Spleen (tissue), 11 donors: ENCODE data around the gene EGLN2. TPM values are rescaled to one million over a fixed set of nuclear protein-coding genes. Genes with fewer than 3 reads are reported as not detected.
A peak's percentile ranks its signal among the peaks of the same experiment; 100 is the strongest.

Experiments used
- DNase-seq: peaks from one replicate; pipeline ENCODE4 v3.0.0-alpha.2; 2020
- H3K27ac ChIP-seq, 8 donors: fragments of 200-600 bp; sonication (generic) in 7 of 8; 1 replicate in 4 of 8; 2 replicates in 4 of 8; pipeline versions ENCODE4 v1.5.0 to v1.8.0; 2016 to 2021; ENCODE audit warnings: inconsistent platforms in 4 of 8, mild to moderate bottlenecking in 4 of 8, moderate library complexity in 1 of 8
- H3K27me3 ChIP-seq, 7 donors: fragments of 200-600 bp; sonication (generic) in 6 of 7; replicated peaks in 1 of 7; 1 replicate in 4 of 7; 2 replicates in 3 of 7; pipeline versions ENCODE4 v1.5.0 to v1.8.0; 2016 to 2021; ENCODE audit warnings: inconsistent platforms in 3 of 7, mild to moderate bottlenecking in 1 of 7
- H3K36me3 ChIP-seq, 6 donors: fragments of 200-600 bp; sonication (generic) in 5 of 6; 1 replicate in 4 of 6; 2 replicates in 2 of 6; pipeline versions ENCODE4 v1.5.0 to v1.8.0; 2016 to 2021; ENCODE audit warnings: inconsistent platforms in 2 of 6
- H3K4me1 ChIP-seq, 6 donors: fragments of 200-600 bp; sonication (generic) in 5 of 6; 1 replicate in 3 of 6; 2 replicates in 3 of 6; pipeline versions ENCODE4 v1.5.0 to v1.8.0; 2016 to 2021; ENCODE audit warnings: inconsistent platforms in 3 of 6
- H3K4me3 ChIP-seq, 8 donors: fragments of 200-600 bp; sonication (generic) in 7 of 8; 1 replicate in 4 of 8; 2 replicates in 4 of 8; pipeline versions ENCODE4 v1.5.0 to v1.8.0; 2016 to 2021; ENCODE audit warnings: inconsistent platforms in 4 of 8, mild to moderate bottlenecking in 4 of 8, moderate library complexity in 2 of 8
- H3K9me3 ChIP-seq, 8 donors: fragments of 200-600 bp; sonication (generic) in 7 of 8; 1 replicate in 4 of 8; 2 replicates in 4 of 8; pipeline versions ENCODE4 v1.5.0 to v1.8.0; 2016 to 2021; ENCODE audit warnings: inconsistent platforms in 4 of 8
- POLR2A ChIP-seq, 3 donors: fragments of 450-650 bp; IDR thresholded peaks; one replicate each; pipeline ENCODE4 v1.5.1; 2017; ENCODE audit warnings: antibody characterized with exemption in 3 of 3, mild to moderate bottlenecking in 1 of 3
- POLR2AphosphoS5 ChIP-seq, 3 donors: sonication (generic); formaldehyde crosslinking; IDR thresholded peaks; one replicate each; pipeline ENCODE4 v1.5.1; 2017; ENCODE audit warnings: antibody characterized with exemption in 3 of 3
- WGBS, 5 donors: extraction: QIAGEN DNeasy Blood & Tissue Kit in 3 of 5; methylation state at CpG; one replicate each; pipeline versions ENCODE4 v1.1.5 to v1.1.7; 2013 to 2018; 5-methylcytosine and 5-hydroxymethylcytosine counted together
- intact Hi-C: fragments of 100-400 bp; cut with DNase I; formaldehyde crosslinking; loops from one replicate; pipeline ENCODE4 v1.15.0; 2023; ENCODE audit warnings: low total_unique reads
- polyA plus RNA-seq, 3 donors: library from polyadenylated mRNA; stranded (reverse); fragments of 200-250 nt; gene quantifications; one replicate each; pipeline ENCODE4 v1.2.1, GENCODE V29; 2013
- total RNA-seq, 7 donors: library from RNA; depleted of rRNA in 3 of 7; stranded (reverse); fragments of >200 nt in 3 of 7; fragmentation: NEBNext Ultra II Directional in 4 of 7; extraction: Animal tissue kit (Norgen Biotek cat#: 25700) in 4 of 7; gene quantifications; one replicate each; pipeline versions ENCODE4 v1.1.0 to v1.2.1, GENCODE V29; 2016 to 2021
- TF ChIP-seq, protein P1 (sequence below), 11 experiments: fragments of 200-600 bp in 7 of 11; fragments of 450-650 bp in 4 of 11; sonication (generic) in 4 of 11; IDR thresholded peaks in 8 of 11; conservative IDR thresholded peaks in 3 of 11; 1 replicate in 7 of 11; 2 replicates in 4 of 11; pipeline versions ENCODE4 v1.4.0 to v1.8.0; 2016 to 2021; ENCODE audit warnings: antibody characterized with exemption in 11 of 11, inconsistent platforms in 4 of 11, mild to moderate bottlenecking in 1 of 11
- donor health status: healthy with polysubstance abuse.
- donor health status: DM: no; HTN: no; CAD: no; lungs with moderate emphysema.
- donor health status: DM: no; HTN: no; CAD: no.
- donor health status: Bipolar disorder and iron deficiency.
- donor health status: healthy.
- donor health status: DM: no; HTN: no; CAD: no.
- donor health status: DM: yes; HTN: yes; CAD: no.

The EGLN2 gene
- total and polyA plus RNA-seq, 10 donors, result 109 to 238 (median 163) TPM

DNA sequence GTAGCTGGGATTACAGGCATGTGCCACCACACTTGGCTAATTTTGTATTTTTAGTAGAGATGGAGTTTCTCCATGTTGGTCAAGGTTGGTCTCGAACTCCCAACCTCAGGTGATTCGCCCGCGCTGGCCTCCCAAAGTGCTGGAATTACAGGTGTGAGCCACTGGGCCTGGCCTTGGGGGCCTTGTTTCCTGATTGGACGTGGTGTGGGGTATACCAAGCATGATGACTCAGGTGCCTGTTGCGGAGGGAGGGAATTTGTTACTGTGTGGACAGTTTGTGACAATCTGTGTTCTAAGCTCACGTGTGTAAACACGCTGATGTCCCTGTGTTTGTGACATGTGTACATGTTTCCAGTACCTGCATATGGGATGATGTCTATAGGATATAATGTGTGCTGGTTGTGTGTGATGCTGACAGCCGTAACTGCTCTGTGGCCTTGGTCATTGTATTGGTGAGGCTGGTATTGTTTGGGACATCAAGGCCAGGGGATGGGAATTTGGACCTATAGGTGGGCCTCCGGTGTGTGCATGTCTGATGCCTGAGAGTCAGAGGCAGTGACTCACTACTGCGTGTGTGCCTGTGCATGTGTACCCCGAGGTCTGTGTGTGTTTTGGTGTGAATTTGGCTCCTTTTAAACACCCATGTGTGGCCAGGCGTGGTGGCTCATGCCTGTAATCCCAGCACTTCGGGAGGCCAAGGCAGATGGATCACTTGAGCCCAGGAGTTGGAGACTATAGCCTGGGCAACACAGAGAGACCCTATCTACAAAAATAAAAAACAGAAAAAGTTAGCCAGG, 1.6 kb upstream of the EGLN2 start:
- H3K36me3 ChIP-seq, result peaks cover 0 to 62% (median 18%) of the 10 kb centered on the region in 6 donors
- H3K4me3 ChIP-seq, result peak overlapping the region in 3 of 8 donors; percentile 34 to 96 (median 94)
- intact Hi-C loops, result no loop called here
- H3K27ac ChIP-seq, result peak overlapping the region; percentile 86 to 99 (median 93)
- TF ChIP-seq POLR2AphosphoS5 (IDR thresholded peaks at IDR 0.05) (no peak), POLR2A (IDR thresholded peaks at IDR 0.05) (no peak)
- TF ChIP-seq, protein P1, sequence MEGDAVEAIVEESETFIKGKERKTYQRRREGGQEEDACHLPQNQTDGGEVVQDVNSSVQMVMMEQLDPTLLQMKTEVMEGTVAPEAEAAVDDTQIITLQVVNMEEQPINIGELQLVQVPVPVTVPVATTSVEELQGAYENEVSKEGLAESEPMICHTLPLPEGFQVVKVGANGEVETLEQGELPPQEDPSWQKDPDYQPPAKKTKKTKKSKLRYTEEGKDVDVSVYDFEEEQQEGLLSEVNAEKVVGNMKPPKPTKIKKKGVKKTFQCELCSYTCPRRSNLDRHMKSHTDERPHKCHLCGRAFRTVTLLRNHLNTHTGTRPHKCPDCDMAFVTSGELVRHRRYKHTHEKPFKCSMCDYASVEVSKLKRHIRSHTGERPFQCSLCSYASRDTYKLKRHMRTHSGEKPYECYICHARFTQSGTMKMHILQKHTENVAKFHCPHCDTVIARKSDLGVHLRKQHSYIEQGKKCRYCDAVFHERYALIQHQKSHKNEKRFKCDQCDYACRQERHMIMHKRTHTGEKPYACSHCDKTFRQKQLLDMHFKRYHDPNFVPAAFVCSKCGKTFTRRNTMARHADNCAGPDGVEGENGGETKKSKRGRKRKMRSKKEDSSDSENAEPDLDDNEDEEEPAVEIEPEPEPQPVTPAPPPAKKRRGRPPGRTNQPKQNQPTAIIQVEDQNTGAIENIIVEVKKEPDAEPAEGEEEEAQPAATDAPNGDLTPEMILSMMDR (IDR thresholded peaks at IDR 0.05 in 8 of 11, conservative IDR thresholded peaks at IDR 0.05 in 3 of 11), result no peak
- no peaks in the 10 kb centered on the region for H3K9me3 ChIP-seq
- H3K4me1 ChIP-seq, result peaks cover 23 to 58% (median 38%) of the 10 kb centered on the region in 6 donors
- H3K27me3 ChIP-seq, result no peaks in the 10 kb centered on the region
- no peak for DNase-seq
- 89 to 94% (median 92%) methylated on average over 14 of the region's 14 CpGs for WGBS, 5 donors

- Histone ChIP-seq H3K27ac (peak overlapping the region; percentile 86 to 99 (median 93)), H3K4me1 (peaks cover 30 to 58% (median 43%) of the 10 kb centered on the region in 6 donors), H3K9me3 (no peaks in the 10 kb centered on the region), H3K4me3 (peak overlapping the region; percentile 24 to 96 (median 45)), H3K27me3 (no peaks in the 10 kb centered on the region), H3K36me3 (peaks cover 0 to 62% (median 16%) of the 10 kb centered on the region in 6 donors)
- intact Hi-C loops, result no loop called here
- 7 to 9% (median 7%) methylated on average over 28 of the region's 28 CpGs for WGBS, 5 donors
- TF ChIP-seq, protein P1 (IDR thresholded peaks at IDR 0.05 in 8 of 11, conservative IDR thresholded peaks at IDR 0.05 in 3 of 11), result peak; percentile 22 to 74 (median 49)
- TF ChIP-seq POLR2AphosphoS5 (IDR thresholded peaks at IDR 0.05) (peak in 2 of 3 donors; percentile 73 to 80), POLR2A (IDR thresholded peaks at IDR 0.05) (peak in 1 of 3 donors; percentile 46)
- peak; percentile 95 for DNase-seq
Measured at GRCh38 chr19:40797963-40798682, 868 bp upstream of the EGLN2 start.

DNA sequence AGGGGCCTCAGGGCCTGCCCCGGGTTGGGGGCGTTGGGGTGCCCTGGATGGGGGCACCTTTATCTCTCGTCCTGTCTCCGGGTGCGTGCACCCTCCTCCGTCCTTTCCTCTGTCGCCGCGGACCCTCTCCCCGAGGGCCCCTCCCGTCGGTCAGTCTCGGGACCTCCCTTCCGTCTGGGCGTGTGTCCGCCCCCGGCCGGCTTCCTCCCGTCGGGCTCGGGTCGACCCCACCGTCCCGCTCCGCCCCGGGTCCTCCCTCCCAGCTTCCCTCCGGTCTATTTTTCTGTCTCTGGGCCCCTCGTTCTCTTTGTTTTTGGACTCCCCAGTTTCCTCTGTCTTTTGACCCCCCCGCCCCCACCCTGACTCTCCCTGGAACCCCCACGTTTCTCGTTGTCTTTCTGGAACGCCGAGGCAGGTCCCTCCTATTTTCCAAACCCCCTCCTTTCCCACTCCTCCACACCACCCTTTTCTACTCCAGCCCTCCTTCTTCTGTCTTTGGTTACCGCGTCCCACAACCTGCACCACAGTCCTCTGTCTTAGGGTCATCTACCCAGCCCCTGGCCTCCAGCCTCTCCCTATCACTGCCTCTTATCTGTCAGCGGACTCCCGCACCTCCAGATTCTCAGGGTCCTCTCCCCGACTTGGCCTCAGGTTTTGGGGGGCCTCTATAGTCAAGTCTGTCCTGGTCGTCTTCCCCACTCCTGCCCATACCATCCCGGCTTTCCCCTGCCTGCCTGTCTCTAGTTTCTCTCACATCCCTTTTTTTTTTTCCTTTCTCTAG, 757 bp downstream of the EGLN2 start:
- Histone ChIP-seq H3K4me1 (peaks cover 47 to 73% (median 59%) of the 10 kb centered on the region in 6 donors), H3K4me3 (peak overlapping the region; percentile 77 to 96 (median 88)), H3K27me3 (no peaks in the 10 kb centered on the region), H3K27ac (peak overlapping the region; percentile 86 to 99 (median 94)), H3K36me3 (peaks cover 0 to 61% (median 18%) of the 10 kb centered on the region in 6 donors), H3K9me3 (no peaks in the 10 kb centered on the region)
- 1 to 5% (median 2%) methylated on average over 28 to 40 of the region's 40 CpGs for WGBS, 5 donors
- intact Hi-C loops, result loop anchor here (10.0 kb wide), 1 partner anchor 45 kb away; the partner anchor contains the start of genes ACTMAP and SNRPA
- DNase-seq, result peak; percentile 95
- TF ChIP-seq POLR2A (IDR thresholded peaks at IDR 0.05) (no peak), POLR2AphosphoS5 (IDR thresholded peaks at IDR 0.05) (peak; percentile 54 to 82 (median 77))
